GM19035 (cell line): ENCODE results near the gene CD46.

Source experiments
- ATAC-seq: cut with Tn5 transposase; IDR thresholded peaks from one replicate; pipeline ENCODE4 v1.9.1; 2021; ENCODE audit not compliant: unreplicated experiment

CD46 gene

DNA sequence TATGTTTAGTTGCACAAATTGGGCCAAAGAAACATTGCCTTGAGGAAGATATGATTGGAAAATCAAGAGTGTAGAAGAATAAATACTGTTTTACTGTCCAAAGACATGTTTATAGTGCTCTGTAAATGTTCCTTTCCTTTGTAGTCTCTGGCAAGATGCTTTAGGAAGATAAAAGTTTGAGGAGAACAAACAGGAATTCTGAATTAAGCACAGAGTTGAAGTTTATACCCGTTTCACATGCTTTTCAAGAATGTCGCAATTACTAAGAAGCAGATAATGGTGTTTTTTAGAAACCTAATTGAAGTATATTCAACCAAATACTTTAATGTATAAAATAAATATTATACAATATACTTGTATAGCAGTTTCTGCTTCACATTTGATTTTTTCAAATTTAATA lies 43.0 kb downstream of the CD46 start:
- ATAC-seq: no peak

DNA sequence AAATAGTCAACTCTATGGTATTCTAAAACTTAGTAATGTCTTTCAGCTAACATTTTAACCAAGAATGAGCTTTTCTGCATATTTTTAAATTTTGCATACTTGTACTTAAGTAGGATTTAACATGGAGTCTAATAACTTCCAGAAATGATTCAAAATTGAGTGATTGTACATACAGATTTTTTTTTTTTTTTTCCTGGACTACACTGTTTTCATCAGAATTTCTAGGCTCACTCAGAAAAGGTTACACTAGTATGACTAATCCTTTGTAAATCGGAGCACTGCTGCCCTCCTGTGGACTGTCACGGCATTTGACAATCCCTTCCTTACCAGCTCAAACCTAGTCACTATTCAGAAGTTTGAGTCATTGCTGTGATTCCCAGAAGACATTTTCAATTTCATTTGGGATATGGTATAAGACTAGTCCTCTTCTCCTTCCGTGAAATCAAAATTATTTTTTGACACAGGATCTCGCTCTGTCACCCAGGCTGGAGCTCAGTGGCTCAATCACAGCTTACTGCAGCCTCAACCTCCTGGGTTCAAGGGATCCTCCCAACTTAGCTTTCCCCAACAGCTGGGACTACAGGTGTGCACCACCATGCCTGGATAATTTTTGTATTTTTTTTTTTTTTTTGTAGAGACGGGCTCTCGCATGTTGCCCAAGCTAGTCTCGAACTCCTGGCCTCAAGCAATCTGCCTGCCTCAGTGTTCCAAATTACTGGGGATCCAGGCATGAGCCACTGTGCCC lies 45.5 kb downstream of the CD46 start:
- peak; percentile 69 for ATAC-seq

DNA sequence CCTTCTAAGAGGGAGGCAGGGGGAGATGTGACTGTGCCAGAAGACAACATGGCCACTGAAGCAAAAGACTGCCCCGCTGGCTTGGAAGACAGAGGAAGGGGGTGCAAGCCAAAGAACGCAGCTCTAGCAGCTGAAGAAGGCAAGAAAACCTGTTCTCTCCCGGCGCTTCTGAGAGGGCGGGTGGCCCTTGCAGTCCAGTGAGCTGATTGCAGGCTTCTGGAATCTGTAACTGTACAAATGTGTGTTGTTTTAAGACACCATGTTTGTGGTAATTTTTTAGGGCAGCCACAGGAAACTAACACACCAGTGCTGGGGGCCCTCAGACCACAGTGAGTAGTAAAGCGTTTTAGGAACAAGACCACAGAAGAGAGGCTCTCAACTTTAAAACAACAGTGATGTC lies 47.0 kb downstream of the CD46 start:
- ATAC-seq: peak; percentile 45

- no peak for ATAC-seq
Measured at GRCh38 chr1:207799989-207800648, 48.3 kb downstream of the CD46 start.

DNA sequence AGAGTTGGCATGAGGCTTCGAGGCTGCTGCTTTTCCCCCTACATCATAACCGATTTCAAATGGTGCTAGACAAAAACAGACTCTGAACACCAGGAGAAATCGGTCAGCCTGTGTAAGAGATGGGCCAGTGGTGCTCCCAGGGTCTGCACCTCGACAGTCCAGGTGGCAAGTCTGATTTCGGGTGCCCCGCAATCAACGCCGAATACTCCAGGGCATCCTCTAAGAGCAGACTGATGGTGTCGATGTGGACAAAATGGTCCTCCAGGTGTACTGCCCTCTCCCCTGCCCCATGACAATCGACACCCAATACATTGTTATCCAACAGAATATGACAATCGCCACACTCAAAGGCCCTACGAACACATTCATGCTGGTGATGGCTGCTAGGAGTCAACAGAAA lies 50.0 kb downstream of the CD46 start:
- ATAC-seq: no peak

GRCh38 chr1:207803678-207804077 lies 51.8 kb downstream of the CD46 start:
- ATAC-seq: no peak

DNA sequence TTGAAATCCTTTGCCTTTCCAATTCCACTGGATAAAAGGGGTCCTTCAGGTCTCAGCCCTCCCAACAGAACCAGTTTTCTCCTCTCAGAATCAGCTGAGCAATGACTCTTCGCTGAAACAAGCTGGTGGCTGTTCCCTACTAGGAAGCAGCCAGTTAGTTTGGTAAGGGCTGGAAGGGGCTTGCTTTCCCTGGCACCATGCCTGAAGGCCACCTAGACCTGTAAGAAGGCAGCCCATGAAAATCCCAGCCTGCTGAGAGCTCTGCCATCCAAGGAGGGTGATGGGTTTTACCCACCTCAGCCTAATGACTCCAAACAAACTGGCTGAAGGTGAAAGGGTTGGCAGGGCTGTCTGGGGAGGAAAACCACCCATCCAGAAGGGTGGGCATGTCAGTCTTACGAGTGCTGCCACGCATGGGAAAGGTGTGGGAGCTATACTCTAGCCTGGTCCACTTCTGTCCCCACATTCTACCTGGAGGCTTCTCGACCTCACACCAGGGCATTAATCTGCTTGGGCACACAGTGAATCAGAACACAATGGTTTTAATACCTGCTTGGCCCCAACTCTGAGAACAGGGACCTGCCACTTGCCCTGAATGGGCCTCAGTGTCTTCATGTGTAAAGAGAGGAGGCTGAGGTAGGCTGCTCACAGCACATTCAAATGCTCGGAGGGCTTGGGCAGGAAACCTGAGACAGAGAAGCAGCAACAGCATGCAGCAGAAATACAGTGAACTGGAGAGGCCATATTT lies 53.0 kb downstream of the CD46 start:
- no peak for ATAC-seq

GRCh38 chr1:207805841-207806421 lies 54.1 kb downstream of the CD46 start:
- ATAC-seq: no peak

DNA sequence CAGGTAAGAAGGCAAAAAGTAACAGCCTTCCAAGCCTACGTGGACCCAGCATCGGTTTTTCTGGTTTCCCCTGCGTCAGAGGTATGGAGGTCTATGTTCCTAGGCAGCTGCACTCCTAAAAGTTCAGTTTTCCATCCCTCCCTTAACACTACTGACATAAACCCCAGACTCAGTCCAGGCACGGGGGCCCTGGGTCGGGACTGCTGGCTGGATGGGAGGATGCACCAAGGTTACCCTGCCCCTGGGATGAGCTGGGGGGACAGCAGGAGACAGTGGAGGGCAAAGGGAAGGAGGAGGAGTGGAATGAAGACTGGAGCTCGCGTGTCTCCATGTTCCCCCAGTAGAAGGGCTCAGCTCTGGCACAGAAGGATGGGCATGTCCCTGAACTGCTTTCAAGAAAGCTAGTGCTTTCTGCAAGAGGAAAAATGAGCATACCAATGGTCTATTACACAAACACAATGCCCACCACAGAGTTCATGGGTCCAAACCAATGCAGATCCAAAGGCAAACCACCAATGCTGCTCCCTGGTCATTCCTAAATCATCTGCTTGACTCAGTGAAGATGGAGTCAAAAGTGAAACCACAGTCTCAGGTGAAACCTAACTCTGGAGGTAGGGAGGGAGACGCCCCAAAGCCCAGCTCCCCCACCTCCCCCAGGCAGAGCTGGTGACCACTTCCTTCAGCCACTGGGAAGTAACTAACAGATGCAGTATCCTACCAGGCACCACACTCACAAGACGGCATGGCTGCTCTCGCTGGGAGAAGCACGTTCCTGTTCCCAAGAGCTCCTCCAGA lies 54.9 kb downstream of the CD46 start:
- no peak for ATAC-seq

GRCh38 chr1:207807326-207807689 lies 55.5 kb downstream of the CD46 start:
- ATAC-seq: no peak

DNA sequence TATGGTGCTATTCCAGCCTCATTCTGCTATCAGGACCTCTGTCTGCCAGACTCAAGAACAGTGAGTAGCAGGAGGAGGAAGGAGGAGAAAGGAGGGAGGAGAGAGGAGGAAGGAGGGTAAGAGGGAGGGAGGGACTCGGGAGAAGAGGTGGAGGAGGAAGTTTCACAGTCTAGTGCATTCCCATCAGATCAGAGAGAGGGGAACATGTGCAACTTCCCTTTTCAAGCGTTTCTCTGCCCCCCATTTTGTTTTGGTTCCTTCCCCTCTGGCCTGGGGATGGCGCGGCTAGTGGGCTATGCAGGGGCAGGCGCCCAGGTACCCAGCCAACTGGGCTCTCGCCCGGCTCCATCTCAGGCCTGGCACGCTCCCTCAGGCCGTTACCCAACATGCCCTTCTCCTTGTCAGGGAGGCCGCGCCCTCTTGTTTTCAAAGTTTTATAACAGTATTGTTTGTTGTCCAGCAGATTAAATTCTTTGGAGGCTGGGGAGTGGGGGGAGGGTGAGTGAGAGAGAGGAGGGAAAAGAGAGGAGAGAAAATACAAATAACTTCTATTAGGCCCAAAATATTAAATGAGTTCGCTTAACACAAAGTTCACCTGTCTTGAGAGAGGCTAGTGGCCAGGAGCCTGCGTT lies 56.0 kb downstream of the CD46 start:
- ATAC-seq: no peak

DNA sequence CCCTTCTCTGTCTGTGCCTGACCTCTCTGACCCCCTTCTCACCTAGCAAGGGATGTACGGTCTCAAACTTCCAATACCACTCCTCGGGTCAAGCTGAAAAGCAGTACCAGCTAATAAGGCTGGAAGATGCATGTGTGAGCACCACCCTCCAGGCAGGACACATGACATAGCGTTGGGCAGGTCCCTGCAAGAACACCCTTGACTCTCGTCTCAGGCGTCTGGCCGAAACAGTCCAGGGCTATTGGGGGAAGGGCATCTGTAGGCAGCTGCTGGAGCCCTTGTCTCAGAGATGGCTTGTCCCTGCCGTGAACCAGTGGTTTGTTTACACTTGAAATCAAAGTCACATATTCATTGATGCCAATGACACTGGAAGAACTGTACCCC lies 56.5 kb downstream of the CD46 start:
- ATAC-seq: no peak

DNA sequence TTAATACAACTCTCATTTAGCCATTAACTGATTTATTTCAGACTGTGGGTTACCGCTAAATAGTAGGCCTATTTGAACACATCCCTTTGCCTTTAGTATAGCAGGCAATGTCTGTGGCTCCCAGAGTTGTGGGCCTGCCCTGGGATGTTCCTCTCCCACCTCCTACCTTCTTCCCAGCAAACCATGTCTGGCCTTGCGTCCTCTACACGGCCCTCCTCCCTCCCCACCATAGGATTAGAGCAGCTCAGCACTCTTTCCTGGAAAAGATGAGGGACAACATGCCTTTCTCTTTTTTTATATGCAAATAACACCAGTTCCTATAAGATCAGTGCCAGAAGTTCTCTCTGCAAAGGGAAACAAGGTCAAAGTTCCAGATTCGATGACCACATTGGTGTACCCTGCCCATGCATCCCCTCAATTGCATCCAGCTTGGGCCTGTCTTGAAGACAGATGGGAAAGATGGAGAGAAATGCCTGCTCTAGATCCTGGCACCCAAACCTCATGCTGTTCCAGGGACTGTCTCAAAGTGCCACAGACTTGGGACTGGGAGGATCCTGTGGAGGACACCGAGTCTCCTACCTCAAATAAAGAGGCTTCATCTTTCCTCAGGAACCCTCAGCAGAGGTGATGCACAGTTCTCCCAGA lies 57.2 kb downstream of the CD46 start:
- ATAC-seq: no peak

GRCh38 chr1:207810173-207810572 lies 58.3 kb downstream of the CD46 start:
- ATAC-seq: no peak

DNA sequence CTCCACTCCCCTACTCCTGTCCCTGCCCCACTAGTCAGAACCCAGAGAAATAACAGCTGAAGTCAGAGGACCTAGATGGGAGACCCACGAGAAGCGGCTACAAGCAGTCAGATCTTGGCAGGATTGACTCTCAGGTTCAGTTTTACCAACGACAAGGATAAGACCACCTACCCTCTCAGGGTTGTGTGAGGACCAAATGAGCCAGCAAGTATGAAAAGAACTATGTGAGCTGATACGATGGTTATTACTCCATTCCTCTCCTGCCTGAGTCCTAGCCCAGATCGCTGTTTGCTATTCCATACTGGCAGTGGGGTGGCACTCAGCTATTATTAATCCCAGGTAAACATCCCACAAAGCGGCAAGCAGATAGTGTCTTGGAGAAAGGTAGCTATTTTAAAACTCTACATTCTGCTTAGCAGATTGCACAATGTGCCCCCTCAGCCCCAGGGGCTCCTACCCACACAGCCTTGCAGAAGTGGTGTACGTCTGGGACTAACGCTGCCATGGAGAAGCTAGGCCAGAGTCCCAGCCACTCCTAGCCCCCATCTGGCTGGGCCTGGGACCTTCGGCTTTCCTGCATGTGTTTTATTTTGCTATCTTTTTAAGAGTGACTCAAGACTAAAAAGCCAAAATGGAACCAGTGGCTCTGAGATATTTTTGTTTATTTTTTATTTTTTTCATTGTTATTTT lies 58.9 kb downstream of the CD46 start:
- no peak for ATAC-seq

DNA sequence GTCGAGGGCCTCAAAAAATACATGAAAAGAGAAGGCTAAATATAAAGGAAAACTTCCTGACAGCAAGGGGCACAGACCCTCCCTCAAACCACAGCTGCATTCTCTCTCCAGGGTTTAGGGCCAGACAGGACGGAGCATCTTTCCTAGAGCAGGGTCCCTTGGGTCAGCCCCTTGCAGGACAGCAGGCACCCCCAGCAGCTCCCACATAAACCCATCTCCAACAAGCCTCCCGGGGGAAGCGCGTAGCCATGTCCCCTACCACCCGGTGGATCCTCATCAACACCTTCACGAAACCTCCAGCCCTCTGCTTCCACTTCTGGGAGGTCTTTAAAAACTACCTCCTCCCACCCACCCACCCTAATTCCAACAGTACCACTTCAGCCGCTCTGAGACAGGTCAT lies 59.5 kb downstream of the CD46 start:
- no peak for ATAC-seq

DNA sequence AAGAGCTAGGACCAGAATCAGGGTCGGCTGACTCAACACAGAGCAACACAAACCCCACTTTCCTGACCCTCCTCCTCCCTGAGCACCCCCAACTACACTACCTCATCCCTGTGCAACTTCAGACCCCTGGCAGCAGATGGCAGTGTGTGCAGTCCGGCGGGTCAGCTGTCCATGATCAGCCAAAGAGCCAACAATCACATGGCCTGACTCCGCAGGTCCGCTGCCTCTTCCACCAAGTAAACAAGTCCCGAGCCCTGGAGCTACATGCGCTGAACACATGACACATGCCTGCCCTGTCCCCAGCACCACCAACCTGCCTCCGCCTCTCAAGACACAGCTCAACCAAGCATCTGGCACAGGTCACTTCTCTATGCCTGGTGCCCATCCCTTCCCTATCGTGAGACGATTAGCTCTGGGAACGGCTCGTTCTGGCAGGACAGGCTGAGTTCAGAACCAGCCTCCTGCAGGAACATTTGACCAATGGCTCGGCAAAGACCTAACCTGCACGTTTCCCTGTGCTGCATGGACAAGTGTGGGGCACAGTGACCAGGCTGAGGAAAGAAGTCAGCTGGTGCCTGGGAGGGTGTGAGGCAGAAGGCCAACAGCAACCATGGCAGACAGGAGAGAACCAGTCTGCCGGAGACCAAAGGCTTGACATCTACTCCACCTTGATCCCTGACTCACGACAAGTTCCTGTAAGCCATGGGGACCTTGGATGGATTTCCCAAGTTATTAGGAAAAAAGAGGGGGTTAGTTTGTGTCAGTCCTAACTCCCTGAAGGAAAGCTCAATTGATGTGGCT lies 60.3 kb downstream of the CD46 start:
- no peak for ATAC-seq

DNA sequence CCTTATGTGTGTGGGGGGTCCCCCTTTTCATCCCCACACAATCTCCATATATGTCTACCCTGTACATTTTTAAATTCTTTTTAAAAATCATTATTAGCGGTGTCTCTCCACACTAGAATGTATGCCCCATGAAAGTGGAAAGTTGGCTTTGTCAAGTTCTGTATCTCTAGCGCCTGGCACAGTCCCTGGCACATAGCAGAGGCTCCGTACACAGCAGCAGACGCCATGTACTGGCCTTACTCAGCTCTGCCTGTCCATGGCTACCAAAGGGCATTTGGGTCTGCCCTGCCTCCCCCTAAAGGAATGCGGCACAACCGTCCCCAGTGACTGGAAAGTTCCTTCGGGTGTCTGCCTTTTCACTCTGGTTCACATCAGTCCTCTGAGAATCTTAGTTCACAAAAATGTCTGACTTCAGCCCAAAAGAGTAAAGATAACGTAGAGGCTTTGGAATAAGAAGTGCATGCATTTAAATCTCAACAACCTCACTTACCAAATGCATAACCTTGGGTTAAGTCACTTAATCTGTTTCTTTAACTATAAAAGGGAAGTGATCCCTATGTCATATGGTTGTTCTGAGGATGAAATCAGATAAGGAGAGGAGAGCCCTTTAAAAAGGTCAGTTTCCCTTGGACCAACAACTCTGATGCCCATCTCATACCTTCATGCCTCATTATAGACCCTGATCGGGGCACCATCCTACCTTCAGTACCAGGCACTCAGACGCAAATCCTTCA lies 61.1 kb downstream of the CD46 start:
- ATAC-seq: no peak
